ENCODE measurements around the gene IL22RA1.

Gene IL22RA1

GRCh38 chr1:24111996-24112779 is 30.8 kb downstream of the IL22RA1 start, which contains the start of gene MYOM3:
Gene MYOM3, minus strand, starts transcription at chr1:24112135. Its CDS starts 3,499 bp downstream, at chr1:24108636.
- peak; percentile 43 to 58 for DNase-seq

DNA sequence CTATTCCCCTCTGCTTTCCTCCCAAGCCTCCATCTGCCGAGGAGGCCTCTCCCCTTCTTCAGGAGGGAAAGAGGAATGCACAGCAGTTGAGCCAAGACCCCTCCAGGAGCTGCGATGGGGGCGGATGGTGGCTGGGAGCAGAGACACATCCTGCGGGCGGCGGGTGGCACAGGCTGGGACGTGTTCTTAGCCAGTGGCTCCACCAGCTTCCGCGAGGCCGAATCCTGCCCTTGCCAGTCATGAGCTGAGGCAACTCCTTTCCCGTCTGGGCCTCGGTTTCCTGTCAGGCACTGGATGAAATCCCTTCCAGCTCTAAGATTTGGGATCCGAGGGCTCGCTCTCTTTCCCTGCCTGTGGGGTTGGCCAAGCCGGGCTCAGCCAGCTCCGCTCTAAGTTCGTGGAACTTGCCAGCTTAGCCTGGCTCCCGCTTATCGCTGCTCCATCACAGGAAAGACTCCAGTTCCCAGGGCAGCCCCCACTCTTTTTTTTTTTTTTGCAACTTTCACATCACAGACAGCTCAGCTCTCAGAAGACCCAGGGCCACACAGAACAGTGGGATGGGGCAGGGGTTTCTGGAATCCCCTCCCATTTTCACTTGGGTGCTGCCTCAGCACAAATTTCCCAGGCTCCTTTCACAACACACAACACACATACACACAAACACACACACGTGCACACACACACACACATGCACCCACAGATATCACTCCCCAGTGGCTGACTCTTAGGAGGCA is 31.5 kb downstream of the IL22RA1 start:
- DNase-seq = no peak

DNA sequence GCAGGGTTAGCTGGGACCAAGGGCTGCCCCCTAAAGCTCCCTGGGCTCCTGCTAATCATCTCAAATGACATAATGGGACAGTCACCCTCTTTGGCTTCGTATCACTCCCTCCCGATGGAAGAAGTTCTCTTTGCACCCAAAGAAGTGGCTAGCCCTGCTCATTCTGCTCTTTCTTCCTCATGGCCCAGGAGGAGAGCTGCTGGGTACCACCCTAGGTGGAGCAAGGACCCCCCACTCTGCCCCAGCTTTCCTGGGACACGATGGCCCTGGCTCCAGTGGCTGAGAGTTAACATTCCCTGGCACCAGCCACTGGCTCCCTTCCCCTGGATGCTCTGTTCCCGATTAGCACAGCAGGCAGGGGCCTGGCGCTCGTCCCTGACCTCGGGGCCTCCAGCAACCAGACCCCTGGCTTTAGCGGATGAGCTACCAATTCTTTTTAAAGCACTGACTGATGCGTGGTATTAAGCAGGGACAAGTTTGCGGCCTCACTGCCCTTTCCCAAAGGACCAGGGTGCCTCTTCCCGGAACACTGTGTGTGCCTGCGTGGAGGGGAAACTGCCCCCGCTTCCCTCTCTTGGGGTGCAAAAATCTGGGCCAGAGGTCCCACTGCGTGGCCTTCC is 32.2 kb downstream of the IL22RA1 start:
- DNase-seq = no peak

- no peak for DNase-seq
These were observed 33.1 kb downstream of the IL22RA1 start for GRCh38 chr1:24109686-24110475.

- no peak for DNase-seq
These were observed 33.8 kb downstream of the IL22RA1 start for GRCh38 chr1:24109166-24109483.

DNA sequence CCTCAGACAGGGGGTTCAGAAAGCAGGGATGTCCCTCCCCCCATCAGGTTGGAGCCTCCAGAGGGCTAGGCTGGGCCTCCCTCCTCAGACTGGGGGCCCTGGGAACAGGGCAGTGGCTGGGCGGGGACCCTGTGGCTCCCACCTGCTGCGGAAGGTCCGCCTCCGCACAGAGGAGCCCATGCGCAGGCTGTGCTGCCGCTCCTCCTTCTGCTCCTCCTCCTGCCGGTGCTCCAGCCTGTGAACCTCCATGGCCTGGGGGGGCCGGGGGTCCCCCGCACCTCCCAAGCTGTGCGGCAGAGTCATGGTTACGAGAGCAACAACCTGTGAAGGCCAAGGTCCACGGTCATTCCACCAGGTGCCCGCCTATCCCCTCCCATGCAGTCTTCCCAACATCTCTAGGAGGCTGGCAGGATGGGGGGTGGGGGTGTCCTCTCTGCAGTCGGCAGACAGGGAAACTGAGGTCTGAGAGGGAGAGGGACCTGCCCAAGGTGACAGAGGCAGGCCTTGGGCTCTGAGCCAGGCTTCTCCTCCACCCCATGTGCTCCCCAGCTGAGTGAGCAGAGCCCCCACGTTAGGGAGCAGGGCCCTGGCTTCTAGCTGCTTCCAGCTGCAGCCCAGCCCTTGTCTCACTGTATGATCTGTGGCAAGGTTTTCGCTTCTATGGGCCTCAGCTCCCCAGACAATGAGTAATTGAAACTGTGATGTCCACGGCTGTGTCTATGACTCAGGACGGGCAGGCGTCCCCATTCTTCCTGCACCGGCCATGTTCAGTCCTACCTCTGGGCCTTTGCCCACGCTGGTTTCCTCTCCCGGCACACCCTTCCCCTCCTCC is 34.4 kb downstream of the IL22RA1 start:
- no peak for DNase-seq

GRCh38 chr1:24107462-24108138 is 35.3 kb downstream of the IL22RA1 start:
- no peak for DNase-seq

- DNase-seq = no peak
These were observed 37.4 kb downstream of the IL22RA1 start for GRCh38 chr1:24105368-24106160.

DNA sequence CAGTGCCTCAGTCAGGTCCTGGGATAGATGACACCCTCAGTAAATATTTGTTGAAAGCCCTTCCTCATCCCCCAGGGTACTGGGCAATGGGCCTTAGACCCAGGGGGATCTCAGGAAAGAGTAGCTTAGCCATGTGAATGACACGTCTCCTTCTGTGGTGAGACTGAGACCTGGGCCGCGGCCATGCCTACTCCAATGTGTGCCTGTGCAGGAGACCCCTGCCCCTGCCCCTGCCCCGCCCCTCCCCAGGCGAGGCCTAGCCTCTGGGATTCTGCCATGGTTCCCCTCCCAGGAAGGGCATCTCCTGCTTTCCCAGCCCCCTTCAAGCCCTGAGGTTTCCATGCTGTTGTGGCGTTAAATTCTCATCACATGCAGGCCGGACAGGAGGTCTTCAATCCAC is 38.1 kb downstream of the IL22RA1 start:
- no peak for DNase-seq

GRCh38 chr1:24103879-24104278 is 39.1 kb downstream of the IL22RA1 start:
- no peak for DNase-seq

- no peak for DNase-seq
These were observed 39.5 kb downstream of the IL22RA1 start for GRCh38 chr1:24103408-24103807.

- DNase-seq = no peak
These were observed 40.0 kb downstream of the IL22RA1 start for GRCh38 chr1:24102961-24103360.

GRCh38 chr1:24101796-24102586 is 40.9 kb downstream of the IL22RA1 start:
- DNase-seq = no peak

DNA sequence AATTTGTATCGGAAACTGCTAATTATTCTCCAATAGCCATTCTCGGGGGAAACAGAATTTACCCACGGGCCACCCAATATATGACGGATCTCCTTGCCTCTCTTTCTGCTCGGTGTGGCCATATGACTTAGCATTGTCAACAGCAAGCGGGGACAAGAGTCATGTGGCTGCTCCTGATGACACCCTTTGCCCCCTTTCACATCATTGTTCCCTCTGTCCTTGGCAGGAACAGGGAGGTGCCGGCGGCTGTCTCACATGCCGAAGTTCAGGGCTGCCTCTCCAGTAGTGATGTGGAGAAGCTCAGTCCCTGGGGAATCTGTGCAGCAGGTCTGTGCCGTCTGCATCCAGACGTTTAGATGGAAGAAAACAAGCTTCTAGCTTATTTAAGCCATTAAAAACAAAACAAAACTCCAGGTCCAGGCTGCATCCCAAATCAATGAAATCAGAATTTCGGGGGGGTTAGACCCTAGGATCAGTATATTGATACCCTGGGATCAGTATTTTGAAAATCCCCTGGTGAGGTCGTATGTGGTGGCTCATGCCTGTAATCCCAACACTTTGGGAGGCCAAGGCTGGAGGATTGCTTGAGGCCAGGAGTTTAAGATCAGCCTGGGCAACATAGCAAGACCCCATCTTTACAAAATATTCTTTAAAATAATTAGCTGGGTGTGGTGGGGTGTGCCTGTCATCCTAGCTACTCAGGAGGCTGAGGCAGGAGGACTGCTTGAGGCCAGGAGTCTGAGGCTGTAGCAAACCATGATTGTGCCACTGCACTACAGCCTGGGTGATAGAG is 41.8 kb downstream of the IL22RA1 start:
- DNase-seq = no peak

- DNase-seq = no peak
These were observed 43.8 kb downstream of the IL22RA1 start for GRCh38 chr1:24098943-24099638.

- no peak for DNase-seq
These were observed 44.8 kb downstream of the IL22RA1 start for GRCh38 chr1:24098102-24098501.

DNA sequence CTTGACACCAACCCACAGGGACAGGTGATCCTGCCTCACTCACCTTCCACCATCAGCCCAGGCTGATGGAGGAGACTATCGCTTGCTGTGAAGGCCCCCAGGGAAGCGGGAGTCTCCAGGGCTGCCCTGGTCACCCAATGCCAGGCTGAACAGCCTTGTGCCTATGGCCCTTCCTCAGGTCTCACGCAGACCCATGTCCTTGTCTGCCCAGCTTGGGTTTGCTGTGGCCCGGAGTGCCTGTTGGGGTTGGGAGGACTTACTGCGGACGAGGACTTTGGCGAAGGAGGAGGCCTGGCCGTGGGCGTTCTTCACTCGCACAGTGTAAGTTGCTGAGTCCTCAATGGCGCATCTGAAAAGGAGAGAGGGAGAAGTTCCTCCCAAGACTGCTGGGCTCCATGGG is 45.3 kb downstream of the IL22RA1 start:
- no peak for DNase-seq

- DNase-seq = no peak
These were observed 46.2 kb downstream of the IL22RA1 start for GRCh38 chr1:24096739-24097103.
